ENCODE results near the gene CHN1.

The CHN1 gene

DNA sequence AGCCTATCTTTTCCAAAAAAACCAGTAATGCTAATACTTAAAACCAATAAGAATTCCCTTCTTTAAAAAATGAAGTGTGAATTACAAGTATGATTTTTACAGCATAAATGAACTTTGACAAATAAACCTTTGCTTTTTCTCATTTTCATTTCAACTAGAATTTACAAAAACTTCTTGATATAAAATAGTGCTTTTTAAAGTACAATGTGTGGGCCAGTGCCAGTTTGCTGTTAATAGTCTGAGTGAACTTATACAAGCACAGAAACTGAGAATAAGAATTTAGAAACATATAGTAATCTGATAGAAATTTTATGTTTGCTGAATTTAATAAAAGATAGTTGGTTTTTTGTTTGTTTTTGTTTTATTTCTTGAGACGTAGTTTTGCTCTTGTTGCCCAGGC, 197.2 kb downstream of the CHN1 start:
- TF ChIP-seq, protein P1, sequence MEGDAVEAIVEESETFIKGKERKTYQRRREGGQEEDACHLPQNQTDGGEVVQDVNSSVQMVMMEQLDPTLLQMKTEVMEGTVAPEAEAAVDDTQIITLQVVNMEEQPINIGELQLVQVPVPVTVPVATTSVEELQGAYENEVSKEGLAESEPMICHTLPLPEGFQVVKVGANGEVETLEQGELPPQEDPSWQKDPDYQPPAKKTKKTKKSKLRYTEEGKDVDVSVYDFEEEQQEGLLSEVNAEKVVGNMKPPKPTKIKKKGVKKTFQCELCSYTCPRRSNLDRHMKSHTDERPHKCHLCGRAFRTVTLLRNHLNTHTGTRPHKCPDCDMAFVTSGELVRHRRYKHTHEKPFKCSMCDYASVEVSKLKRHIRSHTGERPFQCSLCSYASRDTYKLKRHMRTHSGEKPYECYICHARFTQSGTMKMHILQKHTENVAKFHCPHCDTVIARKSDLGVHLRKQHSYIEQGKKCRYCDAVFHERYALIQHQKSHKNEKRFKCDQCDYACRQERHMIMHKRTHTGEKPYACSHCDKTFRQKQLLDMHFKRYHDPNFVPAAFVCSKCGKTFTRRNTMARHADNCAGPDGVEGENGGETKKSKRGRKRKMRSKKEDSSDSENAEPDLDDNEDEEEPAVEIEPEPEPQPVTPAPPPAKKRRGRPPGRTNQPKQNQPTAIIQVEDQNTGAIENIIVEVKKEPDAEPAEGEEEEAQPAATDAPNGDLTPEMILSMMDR (IDR thresholded peaks at IDR 0.05) = no peak
- TF ChIP-seq ZFX (IDR thresholded peaks at IDR 0.05; ENCODE audit: borderline replicate concordance) = no peak
- no peak overlapping the region for H3K27ac ChIP-seq

DNA sequence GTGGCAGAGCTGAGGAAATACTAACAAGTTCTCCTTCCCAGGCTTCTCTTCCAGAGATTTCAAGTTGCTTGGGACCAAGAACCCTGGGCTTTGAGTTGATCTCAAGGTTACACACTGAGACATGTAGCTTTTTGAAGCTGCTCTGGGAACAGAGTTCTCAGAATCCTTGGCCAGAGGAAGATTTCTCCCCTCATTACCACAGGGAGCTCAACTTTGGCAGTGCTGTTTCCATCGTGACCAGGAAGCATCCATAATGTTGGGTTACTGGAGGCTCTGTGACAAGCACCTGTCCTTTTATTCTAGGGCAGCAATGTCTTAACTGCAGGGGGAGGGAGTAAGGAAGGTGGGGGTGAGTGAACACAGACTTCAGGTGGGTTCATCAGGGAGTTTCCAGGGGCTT, 199.4 kb downstream of the CHN1 start:
- TF ChIP-seq ZFX (IDR thresholded peaks at IDR 0.05; ENCODE audit: borderline replicate concordance) = no peak
- TF ChIP-seq, protein P1 (IDR thresholded peaks at IDR 0.05) = no peak
- H3K27ac ChIP-seq = no peak overlapping the region

DNA sequence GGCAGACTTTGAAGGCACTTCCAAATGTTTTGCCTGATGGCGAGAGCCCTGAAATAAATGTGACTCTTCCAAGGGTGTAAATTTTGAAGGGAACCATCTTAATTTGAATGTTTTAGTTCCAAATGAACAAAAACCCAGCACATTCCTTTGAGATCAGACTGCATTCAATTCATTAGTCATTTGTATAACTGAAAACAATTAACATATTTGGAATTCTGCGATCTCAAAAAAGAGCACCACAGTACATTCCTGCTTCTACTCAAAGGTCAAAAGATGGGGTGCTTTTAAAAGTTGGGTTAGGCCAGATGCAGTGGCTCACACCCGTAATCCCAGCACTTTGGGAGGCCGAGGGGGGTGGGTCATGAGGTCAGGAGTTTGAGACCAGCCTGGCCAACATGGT, 202.7 kb downstream of the CHN1 start:
- H3K27ac ChIP-seq = no peak overlapping the region
- TF ChIP-seq ZFX (IDR thresholded peaks at IDR 0.05; ENCODE audit: borderline replicate concordance) = no peak
- TF ChIP-seq, protein P1 (IDR thresholded peaks at IDR 0.05) = no peak

DNA sequence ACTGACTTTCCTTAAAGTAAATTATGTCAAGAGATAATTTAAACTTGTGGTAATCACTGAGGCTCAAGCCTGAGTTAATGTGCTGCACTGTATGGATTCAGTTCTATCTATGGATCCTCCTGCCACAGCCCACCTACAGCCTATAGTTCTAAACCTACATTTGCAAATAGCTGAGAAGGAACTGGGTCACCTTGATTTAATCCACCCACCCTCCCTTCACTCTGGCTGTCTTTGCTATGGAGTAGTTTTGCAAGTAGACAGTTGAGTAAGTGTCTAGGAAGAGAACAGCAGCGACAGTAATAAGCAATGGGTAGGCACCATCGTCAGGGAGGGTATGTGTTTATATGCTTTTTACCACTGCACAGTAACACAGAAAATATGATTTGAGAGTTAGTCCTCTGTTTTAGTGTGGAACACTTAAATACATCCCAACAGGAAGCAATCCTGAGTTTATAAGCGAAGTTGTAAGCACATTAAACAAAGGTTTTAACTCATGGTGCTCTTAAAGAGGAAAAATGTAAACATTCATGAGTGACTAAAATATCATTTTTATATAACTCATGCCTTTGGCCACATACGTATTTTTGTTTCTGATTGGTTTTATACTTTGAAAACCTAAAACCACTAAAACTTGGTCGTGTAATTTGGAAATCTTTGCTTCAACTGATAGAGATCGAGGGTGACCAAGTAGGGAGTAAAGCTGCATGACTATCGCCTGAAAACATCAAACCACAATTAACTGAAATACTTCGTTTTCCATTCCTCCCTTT, 204.6 kb downstream of the CHN1 start:
- TF ChIP-seq, protein P1 (IDR thresholded peaks at IDR 0.05) = no peak
- no peak for TF ChIP-seq ZFX (IDR thresholded peaks at IDR 0.05; ENCODE audit: borderline replicate concordance)
- H3K27ac ChIP-seq = no peak overlapping the region

DNA sequence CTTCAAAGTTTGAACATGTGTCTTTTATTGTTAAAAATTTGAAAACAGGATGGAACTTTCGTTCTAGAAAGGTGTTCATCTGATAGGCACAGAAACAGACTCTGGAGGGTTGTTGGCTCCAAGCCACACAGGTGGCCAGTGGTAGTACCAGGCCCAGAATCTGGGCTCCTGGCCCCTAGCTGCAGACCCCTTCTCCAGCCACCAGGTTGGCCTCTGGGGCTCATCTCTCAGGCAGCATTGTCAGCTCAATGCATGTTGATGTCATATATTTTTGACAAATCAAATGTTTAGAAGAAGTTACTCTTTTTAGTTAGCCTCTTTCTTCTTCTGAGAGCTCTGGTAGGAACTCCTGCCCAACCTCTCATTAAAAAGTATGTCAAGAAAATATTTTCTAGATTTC, 206.4 kb downstream of the CHN1 start:
- H3K27ac ChIP-seq = no peak overlapping the region
- TF ChIP-seq ZFX (IDR thresholded peaks at IDR 0.05; ENCODE audit: borderline replicate concordance) = no peak
- TF ChIP-seq, protein P1 (IDR thresholded peaks at IDR 0.05) = no peak

DNA sequence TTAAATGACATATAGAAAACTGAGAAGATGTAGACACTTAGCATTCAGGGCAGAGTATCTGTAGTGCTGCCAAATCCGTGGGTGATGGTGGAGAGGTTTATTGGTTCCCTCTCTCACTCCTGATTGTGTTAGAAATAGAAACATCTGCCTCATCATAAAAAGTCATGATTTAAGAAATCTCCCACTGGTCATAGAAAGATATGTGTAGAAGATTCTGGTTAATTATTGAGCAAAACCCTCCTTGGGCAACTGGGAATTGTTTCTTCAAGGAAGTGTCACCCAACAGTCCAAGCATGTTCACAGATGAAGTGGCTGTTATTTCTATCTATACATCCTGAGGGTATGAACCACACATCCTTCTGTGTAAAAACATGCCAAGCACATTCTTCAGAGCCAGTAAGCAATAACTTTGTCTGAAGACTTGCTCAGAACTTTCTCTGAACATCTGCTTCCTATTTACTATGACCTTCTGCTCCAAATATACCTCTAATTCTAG, 207.4 kb downstream of the CHN1 start:
- no peak for TF ChIP-seq ZFX (IDR thresholded peaks at IDR 0.05; ENCODE audit: borderline replicate concordance)
- TF ChIP-seq, protein P1 (IDR thresholded peaks at IDR 0.05) = no peak
- H3K27ac ChIP-seq = no peak overlapping the region

DNA sequence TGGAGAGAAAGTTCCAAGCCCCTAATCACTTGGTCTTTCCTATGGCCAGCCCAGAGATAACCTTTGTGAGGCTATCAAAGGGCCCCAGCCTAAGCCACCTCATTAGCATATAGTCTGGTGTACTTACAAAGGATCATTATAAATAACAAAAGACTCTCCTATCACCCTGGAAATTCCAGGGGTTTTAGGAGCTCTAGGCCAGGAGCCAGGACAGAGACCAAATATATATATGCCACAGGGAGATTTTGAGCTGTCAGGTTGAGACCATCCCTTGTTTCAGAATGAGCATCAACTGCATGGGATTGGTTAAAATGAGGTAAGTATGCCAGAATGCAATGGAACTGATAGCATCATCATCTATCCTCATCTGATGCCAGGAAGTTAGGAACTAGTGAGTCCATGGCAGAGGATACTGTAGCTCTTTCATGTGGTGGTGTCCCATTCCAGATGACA, 208.8 kb downstream of the CHN1 start:
- TF ChIP-seq, protein P1 (IDR thresholded peaks at IDR 0.05) = no peak
- no peak for TF ChIP-seq ZFX (IDR thresholded peaks at IDR 0.05; ENCODE audit: borderline replicate concordance)
- H3K27ac ChIP-seq = no peak overlapping the region

All from 22Rv1 (cell line).